Fibroblast of villous mesenchyme (primary cell): ENCODE data around the gene VWA7. TPM values are rescaled to one million over a fixed set of nuclear protein-coding genes. Genes with fewer than 3 reads are reported as not detected.

Experiments used
- DNase-seq: peaks from one replicate; pipeline ENCODE4 v3.0.0-alpha.2; 2010; ENCODE audit warnings: low read depth
- H3K4me3 ChIP-seq: 2 replicates; pipeline ENCODE4 v1.5.1; 2011; ENCODE audit warnings: low read depth, mild to moderate bottlenecking, low read length
- total RNA-seq: library from RNA; depleted of rRNA; stranded (reverse); fragments of >200 nt; gene quantifications from 2 replicates; pipeline ENCODE4 v1.2.3, GENCODE V29; 2012
- TF ChIP-seq, protein P1 (sequence below): IDR thresholded peaks from 2 replicates; pipeline ENCODE4 v1.5.1; 2012; ENCODE audit warnings: low read depth, mild to moderate bottlenecking, low read length; ENCODE audit not compliant: insufficient read depth

Gene VWA7
- total RNA-seq, 1 donor, result under 0.01 TPM

DNA sequence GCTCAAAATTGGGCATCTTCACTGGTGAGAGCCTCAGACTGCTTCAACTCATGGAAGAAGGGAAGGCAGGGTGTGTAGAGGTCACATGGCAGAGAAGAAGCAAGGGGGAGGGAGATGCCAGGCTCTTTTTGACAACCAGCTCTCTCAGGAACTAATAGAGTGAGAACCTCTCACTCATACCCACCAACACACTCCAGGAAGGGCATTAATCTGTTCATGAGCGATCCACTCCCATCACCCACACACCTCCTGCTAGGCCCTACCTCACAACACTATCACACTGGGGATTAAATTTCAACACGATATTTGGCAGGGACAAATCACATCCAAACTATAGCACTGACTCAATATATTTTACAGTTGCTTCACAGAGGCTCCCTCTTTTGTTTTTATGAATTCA, 35.3 kb downstream of the VWA7 start:
- TF ChIP-seq, protein P1, sequence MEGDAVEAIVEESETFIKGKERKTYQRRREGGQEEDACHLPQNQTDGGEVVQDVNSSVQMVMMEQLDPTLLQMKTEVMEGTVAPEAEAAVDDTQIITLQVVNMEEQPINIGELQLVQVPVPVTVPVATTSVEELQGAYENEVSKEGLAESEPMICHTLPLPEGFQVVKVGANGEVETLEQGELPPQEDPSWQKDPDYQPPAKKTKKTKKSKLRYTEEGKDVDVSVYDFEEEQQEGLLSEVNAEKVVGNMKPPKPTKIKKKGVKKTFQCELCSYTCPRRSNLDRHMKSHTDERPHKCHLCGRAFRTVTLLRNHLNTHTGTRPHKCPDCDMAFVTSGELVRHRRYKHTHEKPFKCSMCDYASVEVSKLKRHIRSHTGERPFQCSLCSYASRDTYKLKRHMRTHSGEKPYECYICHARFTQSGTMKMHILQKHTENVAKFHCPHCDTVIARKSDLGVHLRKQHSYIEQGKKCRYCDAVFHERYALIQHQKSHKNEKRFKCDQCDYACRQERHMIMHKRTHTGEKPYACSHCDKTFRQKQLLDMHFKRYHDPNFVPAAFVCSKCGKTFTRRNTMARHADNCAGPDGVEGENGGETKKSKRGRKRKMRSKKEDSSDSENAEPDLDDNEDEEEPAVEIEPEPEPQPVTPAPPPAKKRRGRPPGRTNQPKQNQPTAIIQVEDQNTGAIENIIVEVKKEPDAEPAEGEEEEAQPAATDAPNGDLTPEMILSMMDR, result no peak
- no peak for DNase-seq
- H3K4me3 ChIP-seq, result no peak overlapping the region

DNA sequence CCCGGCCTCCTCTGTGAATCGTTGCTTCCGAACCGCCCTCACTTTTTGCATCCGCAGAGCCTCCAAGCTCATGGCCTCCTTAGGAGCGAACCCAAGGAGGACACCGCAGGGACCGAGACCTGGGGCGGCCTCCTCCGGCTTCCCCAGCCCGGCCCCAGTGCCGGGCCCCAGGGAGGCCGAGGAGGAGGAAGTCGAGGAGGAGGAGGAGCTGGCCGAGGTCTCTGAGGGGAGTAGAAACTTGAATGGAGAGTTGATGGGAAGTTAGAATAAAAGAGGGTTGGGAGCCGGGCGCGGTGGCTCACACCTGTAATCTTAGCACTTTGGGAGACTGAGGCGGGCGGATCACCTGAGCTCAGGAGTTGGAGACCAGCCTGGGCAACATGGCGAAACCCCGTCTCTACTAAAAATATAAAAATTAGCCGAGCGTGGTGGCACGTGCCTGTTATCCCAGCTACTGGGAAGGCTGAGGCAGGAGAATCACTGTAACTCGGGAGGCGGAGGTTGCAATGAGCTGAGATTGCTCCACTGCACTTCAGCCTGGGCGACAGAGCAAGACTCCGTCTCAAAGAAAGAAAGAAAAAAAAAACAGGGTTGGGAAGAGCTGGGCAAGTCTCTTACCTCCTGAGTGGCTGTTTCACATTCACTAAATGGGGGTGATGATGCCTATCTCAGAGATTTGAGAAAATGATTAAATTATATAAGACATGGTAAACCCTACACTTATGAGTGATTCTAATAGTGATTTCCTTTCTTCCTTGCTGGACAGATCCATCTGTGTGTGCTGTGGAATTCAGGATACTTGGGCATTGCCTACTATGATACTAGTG, 36.5 kb downstream of the VWA7 start:
- peak overlapping the region; percentile 94 for H3K4me3 ChIP-seq
- DNase-seq, result no peak
- TF ChIP-seq, protein P1, result no peak

DNA sequence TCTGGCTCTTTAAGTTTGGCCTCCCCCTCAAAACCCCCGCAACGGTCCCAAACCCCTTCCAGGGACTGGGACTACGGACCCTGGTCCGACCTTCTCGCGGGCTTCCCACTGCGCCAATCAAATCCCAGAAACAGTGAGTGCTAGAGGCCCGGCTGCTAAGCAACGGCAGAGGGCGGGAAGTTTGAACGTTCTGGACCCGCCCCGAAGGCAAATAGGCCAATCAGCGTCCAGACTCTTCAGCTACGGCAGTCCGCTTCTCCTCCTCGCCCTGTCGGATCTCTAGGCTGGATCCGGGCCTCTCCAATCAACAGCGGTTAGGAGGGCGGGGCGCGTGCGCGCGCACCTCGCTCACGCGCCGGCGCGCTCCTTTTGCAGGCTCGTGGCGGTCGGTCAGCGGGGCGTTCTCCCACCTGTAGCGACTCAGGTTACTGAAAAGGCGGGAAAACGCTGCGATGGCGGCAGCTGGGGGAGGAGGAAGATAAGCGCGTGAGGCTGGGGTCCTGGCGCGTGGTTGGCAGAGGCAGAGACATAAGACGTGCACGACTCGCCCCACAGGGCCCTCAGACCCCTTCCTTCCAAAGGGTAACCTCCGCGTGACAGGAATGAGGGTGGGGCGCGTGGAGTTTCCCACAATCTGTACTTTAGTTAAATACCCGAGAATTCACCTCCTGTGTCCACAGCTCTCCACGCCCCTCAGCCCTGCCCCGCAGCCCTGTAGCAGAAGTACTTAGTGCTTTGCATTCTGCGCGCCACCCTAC, 37.3 kb downstream of the VWA7 start, which contains the start of gene MSH5:
MSH5 (plus strand) TSS at position 367 of the 758 bp plus-strand sequence. CDS start 462 bp downstream, outside the sequence.
- peak; percentile 99 for DNase-seq
- H3K4me3 ChIP-seq, result peak within 1 kb of the TSS; percentile 94
- TF ChIP-seq, protein P1, result no peak

DNA sequence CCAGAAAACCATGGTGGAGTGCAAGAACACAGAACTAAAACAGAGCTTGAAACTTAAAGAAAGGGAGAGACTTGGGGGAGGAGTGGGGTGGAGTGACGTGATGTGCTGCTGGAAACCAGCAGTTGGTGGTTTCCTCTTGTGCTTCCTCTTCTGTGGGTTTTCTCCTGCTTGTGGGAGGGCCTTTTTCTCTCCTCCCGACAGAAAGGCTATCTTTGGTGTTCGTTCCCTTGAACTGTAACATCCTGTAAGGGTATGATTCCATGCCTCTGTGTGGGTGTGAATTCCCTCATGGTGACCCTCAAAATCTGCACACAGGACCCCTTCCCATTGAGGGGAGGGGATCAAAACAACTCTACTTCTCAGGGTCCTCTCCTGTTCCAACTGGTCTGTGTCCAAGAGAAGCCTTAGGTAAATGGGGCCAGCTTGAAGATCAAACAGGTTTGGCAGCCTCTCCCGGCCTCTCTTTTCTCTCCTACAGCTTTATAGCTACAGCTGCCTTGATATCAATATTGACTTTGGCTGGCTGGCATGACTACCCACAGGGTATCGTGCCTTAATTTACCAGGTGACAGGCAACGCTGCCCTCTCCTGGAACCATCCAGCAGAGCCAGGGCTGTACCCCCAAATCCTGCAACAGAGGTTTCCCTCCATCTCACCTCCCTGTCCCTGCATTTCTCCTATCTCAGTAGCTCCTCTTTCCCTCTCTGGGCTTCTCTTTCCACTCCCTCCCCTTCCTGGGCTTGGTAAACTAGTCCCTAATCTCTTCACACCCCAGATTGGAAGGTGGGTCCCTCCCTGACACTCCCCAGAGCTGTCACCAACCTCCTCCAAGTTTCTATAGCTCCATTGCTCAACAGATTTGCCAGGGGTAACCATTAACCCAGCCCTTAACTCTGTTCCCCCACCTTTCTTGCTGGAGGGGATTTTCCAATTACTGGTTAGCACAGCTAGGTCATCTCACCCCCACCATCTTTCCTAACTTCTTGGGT, 38.8 kb downstream of the VWA7 start:
- TF ChIP-seq, protein P1, result peak; percentile 33
- DNase-seq, result peak; percentile 84
- peak overlapping the region; percentile 5 for H3K4me3 ChIP-seq

DNA sequence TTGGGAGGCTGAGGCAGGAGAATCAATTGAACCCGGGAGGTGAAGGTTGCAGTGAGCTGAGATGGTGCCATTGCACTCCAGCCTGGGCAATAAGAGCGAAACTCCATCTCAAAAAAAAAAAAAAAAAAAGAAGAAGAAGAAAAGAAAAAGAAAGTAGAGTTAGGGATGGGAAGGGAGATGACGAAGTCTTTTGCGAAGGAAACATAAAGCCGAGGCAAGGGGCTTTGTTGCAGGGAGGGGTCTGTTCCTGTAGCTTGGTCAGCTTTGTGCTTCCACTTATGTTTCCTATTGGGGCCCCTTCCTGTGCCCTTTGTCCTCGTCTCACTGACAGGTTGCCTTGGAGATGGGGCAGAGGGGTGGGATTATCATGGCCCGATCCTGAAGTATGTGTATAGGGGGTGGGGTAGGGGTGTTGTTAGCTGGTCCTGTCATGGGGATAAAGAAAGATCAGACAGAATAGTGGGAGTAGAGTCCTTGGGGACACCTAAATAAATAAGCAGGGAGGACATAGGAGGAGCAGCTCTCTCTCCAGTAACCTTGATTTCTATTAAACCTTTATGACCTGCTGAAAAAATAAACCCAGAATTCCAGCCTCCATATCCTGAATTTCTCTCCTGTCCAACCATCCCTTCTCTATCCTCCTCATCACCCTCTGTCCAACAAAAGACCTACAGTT, 39.7 kb downstream of the VWA7 start:
- peak overlapping the region; percentile 5 for H3K4me3 ChIP-seq

More for the DNA sequence above, 39.7 kb downstream of the VWA7 start:
- TF ChIP-seq, protein P1, result no peak
- no peak for DNase-seq
